SU-DHL-6 (cell line): ENCODE results near the gene PVR.

Source experiments
- H2AFZ ChIP-seq: fragments of 200-600 bp; sonication (generic); 2 replicates; pipeline ENCODE4 v1.6.1; 2014; ENCODE audit warnings: low read depth, mild to moderate bottlenecking, moderate library complexity, mixed read lengths, antibody characterized with exemption, low read length; ENCODE audit not compliant: severe bottlenecking
- H3F3A ChIP-seq: fragments of 200-600 bp; shearing (Covaris generic); 2 replicates; pipeline ENCODE4 v1.6.0; 2016; ENCODE audit warnings: antibody characterized with exemption, mild to moderate bottlenecking; ENCODE audit not compliant: insufficient read depth
- H3K27ac ChIP-seq: fragments of 200-600 bp; sonication (generic); 2 replicates; pipeline ENCODE4 v1.5.1; 2016; ENCODE audit warnings: low read depth, mild to moderate bottlenecking, low read length, moderate library complexity, mixed read lengths
- H3K27me3 ChIP-seq: fragments of 200-600 bp; sonication (generic), shearing (Covaris generic); 2 replicates; pipeline ENCODE4 v1.6.0; 2014; ENCODE audit warnings: mild to moderate bottlenecking, low read length
- H3K36me3 ChIP-seq: fragments of 200-600 bp; sonication (generic); 2 replicates; pipeline ENCODE4 v1.6.1; 2014; ENCODE audit warnings: mild to moderate bottlenecking, low read length, mixed read lengths
- H3K4me2 ChIP-seq: fragments of 300-600, 200-600 bp; shearing (Covaris generic), sonication (generic); 2 replicates; pipeline ENCODE4 v1.6.0; 2014; ENCODE audit warnings: low read length, low read depth, mild to moderate bottlenecking; ENCODE audit not compliant: poor library complexity, severe bottlenecking
- H3K4me3 ChIP-seq: fragments of 200-600 bp; sonication (generic); 2 replicates; pipeline ENCODE4 v1.5.1; 2014; ENCODE audit warnings: antibody characterized with exemption, low read length, mild to moderate bottlenecking, mixed read lengths; ENCODE audit not compliant: insufficient read depth, poor library complexity, severe bottlenecking
- H3K79me2 ChIP-seq: fragments of 200-600 bp; sonication (generic); 2 replicates; pipeline ENCODE4 v1.6.1; 2014; ENCODE audit warnings: mild to moderate bottlenecking, low read length, moderate library complexity; ENCODE audit not compliant: insufficient read depth
- H3K9ac ChIP-seq: fragments of 200-600 bp; sonication (generic); 2 replicates; pipeline ENCODE4 v1.7.0; 2014; ENCODE audit warnings: mild to moderate bottlenecking, low read length
- H3K9me2 ChIP-seq: fragments of 200-600 bp; sonication (generic); replicated peaks from 2 replicates; pipeline ENCODE4 v1.6.1; 2014; ENCODE audit warnings: low read length; ENCODE audit not compliant: insufficient read depth
- H3K9me3 ChIP-seq: fragments of 200-600 bp; sonication (generic); 2 replicates; pipeline ENCODE4 v1.6.1; 2014; ENCODE audit warnings: low read length, mixed read lengths; ENCODE audit not compliant: insufficient read depth
- H4K20me1 ChIP-seq: fragments of 200-600 bp; sonication (generic); 2 replicates; pipeline ENCODE4 v1.6.1; 2014; ENCODE audit warnings: low read depth, mild to moderate bottlenecking, antibody characterized with exemption, low read length, moderate library complexity, mixed read lengths
- CTCF ChIP-seq: fragments of 200-600 bp; sonication (generic); IDR thresholded peaks from one replicate; pipeline ENCODE4 v1.5.1; 2017; ENCODE audit warnings: antibody characterized with exemption, mild to moderate bottlenecking, low read length, moderate library complexity; ENCODE audit not compliant: insufficient read depth, poor library complexity, severe bottlenecking
- EZH2phosphoT487 ChIP-seq: fragments of 200-600 bp; sonication (generic), shearing (Covaris generic); conservative IDR thresholded peaks from 2 replicates; pipeline ENCODE4 v1.6.1; 2018; ENCODE audit warnings: mild to moderate bottlenecking, antibody characterized with exemption, low read length, moderate library complexity, mixed read lengths

Gene PVR

GRCh38 chr19:44615863-44616247 lies 27.9 kb upstream of the PVR start:
- H3K27ac ChIP-seq, result no peak overlapping the region
- no peak overlapping the region for H3K4me3 ChIP-seq
- H3K9ac ChIP-seq, result no peak overlapping the region
- no peaks in the 10 kb centered on the region for H3K9me2 ChIP-seq
- H2AFZ ChIP-seq, result no peak overlapping the region
- TF ChIP-seq CTCF (no peak), EZH2phosphoT487 (no peak)
- H3K27me3 ChIP-seq, result no peaks in the 10 kb centered on the region
- no peaks in the 10 kb centered on the region for H3F3A ChIP-seq
- no peaks in the 10 kb centered on the region for H3K79me2 ChIP-seq
- H3K4me2 ChIP-seq, result no peak overlapping the region
- H4K20me1 ChIP-seq, result no peaks in the 10 kb centered on the region
- no peaks in the 10 kb centered on the region for H3K9me3 ChIP-seq
- H3K36me3 ChIP-seq, result no peaks in the 10 kb centered on the region

GRCh38 chr19:44617110-44617880 lies 26.4 kb upstream of the PVR start:
- TF ChIP-seq EZH2phosphoT487 (no peak), CTCF (no peak)
- Histone ChIP-seq H3K27ac (no peak overlapping the region), H3K4me3 (no peak overlapping the region), H3K79me2 (no peaks in the 10 kb centered on the region), H3K4me2 (no peak overlapping the region), H3K27me3 (no peaks in the 10 kb centered on the region), H3K9me2 (no peaks in the 10 kb centered on the region), H3K36me3 (no peaks in the 10 kb centered on the region), H2AFZ (no peak overlapping the region), H3F3A (no peaks in the 10 kb centered on the region), H4K20me1 (no peaks in the 10 kb centered on the region), H3K9ac (no peak overlapping the region), H3K9me3 (no peaks in the 10 kb centered on the region)

DNA sequence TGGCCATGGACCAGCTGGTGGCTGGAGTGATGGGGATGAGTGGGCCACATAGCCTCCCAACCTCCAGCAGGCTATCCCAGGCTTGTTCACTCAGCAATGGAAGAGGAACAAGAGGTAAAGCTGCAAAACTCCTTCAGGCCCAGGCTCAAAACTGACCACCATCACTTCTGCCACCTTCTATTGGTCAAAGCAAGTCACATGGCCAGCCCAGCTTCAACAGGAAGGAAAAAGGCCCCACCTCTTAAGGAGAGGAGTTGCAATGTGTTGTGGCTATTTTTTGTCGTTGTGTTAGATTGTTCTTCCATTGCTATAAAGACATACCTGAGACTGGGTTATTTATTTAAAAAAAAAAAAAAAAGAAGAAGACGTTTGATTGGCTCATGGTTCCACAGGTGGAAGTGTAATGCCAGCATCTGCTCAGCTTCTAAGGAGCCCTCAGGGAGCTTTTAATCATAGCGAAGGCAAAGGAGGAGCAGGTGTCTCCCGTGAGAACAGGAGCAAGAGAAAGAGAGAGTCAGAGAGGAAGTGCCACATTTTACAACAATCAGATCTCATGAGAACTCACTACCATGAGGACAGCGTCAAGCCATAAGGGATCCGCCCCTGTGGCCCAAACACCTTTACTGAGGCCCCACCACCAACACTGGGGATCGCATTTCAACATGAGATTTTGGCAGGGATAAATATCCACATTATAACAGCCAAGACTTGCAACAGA lies 24.9 kb upstream of the PVR start:
- no peaks in the 10 kb centered on the region for H3F3A ChIP-seq
- H3K27ac ChIP-seq, result no peak overlapping the region
- no peaks in the 10 kb centered on the region for H4K20me1 ChIP-seq
- no peaks in the 10 kb centered on the region for H3K9me2 ChIP-seq
- H3K4me2 ChIP-seq, result no peak overlapping the region
- H3K9ac ChIP-seq, result no peak overlapping the region
- no peaks in the 10 kb centered on the region for H3K79me2 ChIP-seq
- no peaks in the 10 kb centered on the region for H3K9me3 ChIP-seq
- TF ChIP-seq CTCF (no peak), EZH2phosphoT487 (no peak)
- no peak overlapping the region for H2AFZ ChIP-seq
- no peak overlapping the region for H3K4me3 ChIP-seq
- H3K27me3 ChIP-seq, result no peaks in the 10 kb centered on the region
- no peaks in the 10 kb centered on the region for H3K36me3 ChIP-seq
